Thoracic aorta (tissue), 2 donors: Measurements from ENCODE around the gene EPS8. TPM values are rescaled to one million over a fixed set of nuclear protein-coding genes. Genes with fewer than 3 reads are reported as not detected.

Experiments
- ATAC-seq: fragments of 150-250 bp; one replicate; pipeline ENCODE4 v1.8.0; 2017; ENCODE audit warnings: low read depth; ENCODE audit not compliant: insufficient number of reproducible peaks, low FRiP score
- DNase-seq: peaks from one replicate; pipeline ENCODE4 v3.0.0-alpha.2; 2020; ENCODE audit warnings: low spot score
- H3K27ac ChIP-seq, 2 donors: fragments of 200-600 bp; sonication (generic); 1 replicate in 1 of 2; 2 replicates in 1 of 2; pipeline ENCODE4 v1.5.1; 2016; ENCODE audit warnings: mild to moderate bottlenecking in 2 of 2, moderate library complexity in 2 of 2
- H3K27me3 ChIP-seq: fragments of 200-600 bp; sonication (generic); replicated peaks from 2 replicates; pipeline ENCODE4 v1.6.0; 2016; ENCODE audit warnings: mild to moderate bottlenecking; ENCODE audit not compliant: insufficient read depth
- H3K36me3 ChIP-seq: fragments of 200-600 bp; sonication (generic); one replicate; pipeline ENCODE4 v1.5.1; 2016
- H3K4me1 ChIP-seq, 2 donors: fragments of 200-600 bp; sonication (generic); 1 replicate in 1 of 2; 2 replicates in 1 of 2; pipeline versions ENCODE4 v1.5.1 to v1.6.0; 2016; ENCODE audit warnings: low read depth in 2 of 2, mild to moderate bottlenecking in 1 of 2; ENCODE audit not compliant: control insufficient read depth in 1 of 2
- H3K4me3 ChIP-seq: fragments of 200-600 bp; sonication (generic); 2 replicates; pipeline ENCODE4 v1.5.1; 2016; ENCODE audit warnings: mild to moderate bottlenecking
- H3K9me3 ChIP-seq: fragments of 200-600 bp; sonication (generic); 2 replicates; pipeline ENCODE4 v1.5.1; 2016
- total RNA-seq, 2 donors: library from RNA; depleted of rRNA; stranded (reverse); fragments of >200 nt; gene quantifications; one replicate each; pipeline versions ENCODE4 v1.1.0 to v1.2.3, GENCODE V29; 2016
- TF ChIP-seq, protein P1 (sequence below): fragments of 200-600 bp; sonication (generic); IDR thresholded peaks from one replicate; pipeline ENCODE4 v1.5.1; 2019; ENCODE audit warnings: antibody characterized with exemption

EPS8 gene
- total RNA-seq, 2 donors from 2014 or later: 139 to 188 TPM

DNA sequence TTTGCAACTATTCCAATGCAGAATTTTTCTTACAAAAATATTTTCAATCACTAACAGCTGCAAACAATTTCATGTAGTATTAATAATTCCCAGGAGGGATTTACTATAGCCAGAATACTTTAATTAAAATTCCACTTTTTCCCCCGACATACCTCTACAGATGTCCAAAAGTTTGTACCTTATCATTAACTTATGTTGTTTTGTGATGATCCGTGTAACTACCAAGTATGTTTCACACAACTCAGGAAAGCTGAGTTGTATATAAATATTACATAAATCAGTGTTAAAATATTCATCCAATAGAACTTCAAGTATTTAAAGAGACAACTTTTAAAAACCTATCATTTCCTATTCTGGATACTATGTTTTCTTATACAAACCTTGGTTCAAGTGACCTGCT is 2.4 kb downstream of the EPS8 start:
- ATAC-seq: no peak
- Histone ChIP-seq H3K27me3 (no peaks in the 10 kb centered on the region), H3K27ac (no peak overlapping the region), H3K4me3 (peak overlapping the region; percentile 90), H3K4me1 (peaks cover 12 to 33% of the 10 kb centered on the region in 2 donors), H3K9me3 (no peaks in the 10 kb centered on the region), H3K36me3 (no peaks in the 10 kb centered on the region)
- no peak for DNase-seq
- TF ChIP-seq, protein P1, sequence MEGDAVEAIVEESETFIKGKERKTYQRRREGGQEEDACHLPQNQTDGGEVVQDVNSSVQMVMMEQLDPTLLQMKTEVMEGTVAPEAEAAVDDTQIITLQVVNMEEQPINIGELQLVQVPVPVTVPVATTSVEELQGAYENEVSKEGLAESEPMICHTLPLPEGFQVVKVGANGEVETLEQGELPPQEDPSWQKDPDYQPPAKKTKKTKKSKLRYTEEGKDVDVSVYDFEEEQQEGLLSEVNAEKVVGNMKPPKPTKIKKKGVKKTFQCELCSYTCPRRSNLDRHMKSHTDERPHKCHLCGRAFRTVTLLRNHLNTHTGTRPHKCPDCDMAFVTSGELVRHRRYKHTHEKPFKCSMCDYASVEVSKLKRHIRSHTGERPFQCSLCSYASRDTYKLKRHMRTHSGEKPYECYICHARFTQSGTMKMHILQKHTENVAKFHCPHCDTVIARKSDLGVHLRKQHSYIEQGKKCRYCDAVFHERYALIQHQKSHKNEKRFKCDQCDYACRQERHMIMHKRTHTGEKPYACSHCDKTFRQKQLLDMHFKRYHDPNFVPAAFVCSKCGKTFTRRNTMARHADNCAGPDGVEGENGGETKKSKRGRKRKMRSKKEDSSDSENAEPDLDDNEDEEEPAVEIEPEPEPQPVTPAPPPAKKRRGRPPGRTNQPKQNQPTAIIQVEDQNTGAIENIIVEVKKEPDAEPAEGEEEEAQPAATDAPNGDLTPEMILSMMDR: no peak

DNA sequence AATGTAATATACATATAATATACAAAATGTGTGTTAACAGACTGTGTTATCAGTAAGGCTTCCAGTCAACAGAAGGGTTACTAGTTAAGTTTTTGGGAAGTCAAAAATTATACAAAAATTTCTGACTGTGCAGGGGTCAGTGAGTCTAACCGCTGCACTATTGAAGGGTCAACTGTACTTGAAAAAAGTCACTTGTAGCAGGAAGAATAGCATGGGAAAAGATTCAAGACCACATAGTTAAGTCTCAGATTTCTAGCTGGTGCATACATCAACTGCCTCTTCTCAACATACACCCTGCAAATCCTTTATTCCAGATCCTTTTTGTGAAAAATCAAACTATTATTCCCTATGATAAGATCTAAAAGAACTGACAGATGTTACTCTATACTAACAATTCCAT is 5.9 kb downstream of the EPS8 start:
- TF ChIP-seq, protein P1: no peak
- no peaks in the 10 kb centered on the region for H3K36me3 ChIP-seq
- H3K4me3 ChIP-seq: no peak overlapping the region
- H3K4me1 ChIP-seq: peaks cover 10 to 51% of the 10 kb centered on the region in 2 donors
- no peak overlapping the region for H3K27ac ChIP-seq
- DNase-seq (no peak), ATAC-seq (no peak)
- H3K9me3 ChIP-seq: no peaks in the 10 kb centered on the region
- no peaks in the 10 kb centered on the region for H3K27me3 ChIP-seq

DNA sequence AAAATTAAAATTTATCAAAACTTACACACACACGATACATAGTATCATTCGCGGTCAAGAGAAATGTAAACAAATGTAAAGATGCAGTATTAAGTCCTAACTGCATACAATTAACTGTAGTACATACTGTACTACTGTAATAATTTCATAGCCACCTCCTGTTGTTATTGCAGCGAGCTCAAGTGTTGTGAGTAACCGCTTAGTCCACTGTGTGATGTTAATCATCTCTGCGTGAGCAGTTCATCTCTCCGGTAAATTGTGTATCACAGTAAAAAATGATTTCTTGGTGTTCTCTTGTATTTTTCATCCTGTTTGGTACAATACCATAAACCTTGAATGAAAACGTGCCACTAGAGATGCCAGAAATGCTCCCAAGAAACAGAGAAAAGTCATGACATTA is 6.5 kb downstream of the EPS8 start:
- H3K27ac ChIP-seq: no peak overlapping the region
- H3K9me3 ChIP-seq: no peaks in the 10 kb centered on the region
- H3K27me3 ChIP-seq: no peaks in the 10 kb centered on the region
- peaks cover 12 to 57% of the 10 kb centered on the region in 2 donors for H3K4me1 ChIP-seq
- DNase-seq (no peak), ATAC-seq (no peak)
- no peak overlapping the region for H3K4me3 ChIP-seq
- TF ChIP-seq, protein P1: no peak
- no peaks in the 10 kb centered on the region for H3K36me3 ChIP-seq

DNA sequence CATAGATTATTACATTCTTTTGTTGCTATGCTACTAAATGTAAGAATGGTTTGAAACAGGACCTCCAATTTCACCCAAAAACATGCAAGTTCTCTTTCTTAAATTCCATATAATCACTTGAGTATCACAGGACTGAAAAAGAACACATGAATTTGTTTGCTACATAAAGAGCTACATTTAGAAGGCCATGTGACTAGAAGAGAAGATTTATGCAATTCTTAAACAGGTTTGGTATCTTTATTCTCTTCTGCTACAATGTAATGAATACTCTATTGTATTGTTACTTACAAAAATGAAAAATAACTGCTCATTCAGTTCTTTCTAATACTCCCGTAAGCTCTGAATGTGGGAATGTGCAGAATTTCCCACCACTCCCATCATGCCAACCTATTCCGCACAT is 9.3 kb downstream of the EPS8 start:
- Histone ChIP-seq H3K4me3 (no peak overlapping the region), H3K9me3 (no peaks in the 10 kb centered on the region), H3K36me3 (no peaks in the 10 kb centered on the region), H3K4me1 (peaks cover 17 to 48% of the 10 kb centered on the region in 2 donors), H3K27ac (no peak overlapping the region), H3K27me3 (no peaks in the 10 kb centered on the region)
- TF ChIP-seq, protein P1: no peak
- no peak for DNase-seq
- ATAC-seq: no peak

DNA sequence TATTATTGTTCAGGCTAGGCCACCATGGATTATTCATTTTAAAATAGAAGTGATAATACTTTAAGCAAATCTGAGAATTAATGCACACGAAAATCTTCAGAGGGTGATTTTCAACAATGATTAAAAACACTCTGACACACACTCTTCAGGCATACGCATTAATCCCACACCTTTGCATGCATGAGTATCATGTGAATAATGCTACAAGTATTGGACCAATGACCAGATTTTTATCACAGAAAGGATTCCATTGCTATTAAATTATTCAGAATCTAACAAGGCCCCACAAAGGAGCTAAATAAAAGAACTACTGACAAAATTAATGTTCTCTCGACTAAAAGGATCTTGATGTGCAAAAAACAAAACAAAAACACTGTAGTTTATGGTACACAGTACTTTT is 11.1 kb downstream of the EPS8 start:
- Histone ChIP-seq H3K27me3 (no peaks in the 10 kb centered on the region), H3K4me1 (peaks cover 18 to 36% of the 10 kb centered on the region in 2 donors), H3K27ac (no peak overlapping the region), H3K9me3 (no peaks in the 10 kb centered on the region), H3K4me3 (no peak overlapping the region), H3K36me3 (no peaks in the 10 kb centered on the region)
- no peak for DNase-seq
- TF ChIP-seq, protein P1: no peak
- no peak for ATAC-seq
